HUES6 (cell line): ENCODE measurements around the gene DDX19B.

Experiments
- H3K27ac ChIP-seq: 2 replicates; pipeline ENCODE4 v1.7.0; 2013; ENCODE audit warnings: low read depth, mild to moderate bottlenecking, low read length, inconsistent platforms
- H3K27me3 ChIP-seq: 2 replicates; pipeline ENCODE4 v1.6.1; 2013; ENCODE audit warnings: low read length; ENCODE audit not compliant: control insufficient read depth, insufficient read depth
- H3K36me3 ChIP-seq: 2 replicates; pipeline ENCODE4 v1.6.1; 2013; ENCODE audit warnings: low read length; ENCODE audit not compliant: control insufficient read depth, insufficient read depth
- H3K4me1 ChIP-seq: 2 replicates; pipeline ENCODE4 v1.6.1; 2013; ENCODE audit warnings: low read length; ENCODE audit not compliant: control insufficient read depth, insufficient read depth
- H3K4me3 ChIP-seq: 2 replicates; pipeline ENCODE4 v1.5.1; 2013; ENCODE audit warnings: low read depth, low read length
- H3K9ac ChIP-seq: one replicate; pipeline ENCODE4 v1.6.1; 2013; ENCODE audit warnings: mild to moderate bottlenecking, low read length
- H3K9me3 ChIP-seq: 2 replicates; pipeline ENCODE4 v1.6.1; 2013; ENCODE audit warnings: low read depth, low read length; ENCODE audit not compliant: control insufficient read depth, insufficient read depth

DDX19B gene

DNA sequence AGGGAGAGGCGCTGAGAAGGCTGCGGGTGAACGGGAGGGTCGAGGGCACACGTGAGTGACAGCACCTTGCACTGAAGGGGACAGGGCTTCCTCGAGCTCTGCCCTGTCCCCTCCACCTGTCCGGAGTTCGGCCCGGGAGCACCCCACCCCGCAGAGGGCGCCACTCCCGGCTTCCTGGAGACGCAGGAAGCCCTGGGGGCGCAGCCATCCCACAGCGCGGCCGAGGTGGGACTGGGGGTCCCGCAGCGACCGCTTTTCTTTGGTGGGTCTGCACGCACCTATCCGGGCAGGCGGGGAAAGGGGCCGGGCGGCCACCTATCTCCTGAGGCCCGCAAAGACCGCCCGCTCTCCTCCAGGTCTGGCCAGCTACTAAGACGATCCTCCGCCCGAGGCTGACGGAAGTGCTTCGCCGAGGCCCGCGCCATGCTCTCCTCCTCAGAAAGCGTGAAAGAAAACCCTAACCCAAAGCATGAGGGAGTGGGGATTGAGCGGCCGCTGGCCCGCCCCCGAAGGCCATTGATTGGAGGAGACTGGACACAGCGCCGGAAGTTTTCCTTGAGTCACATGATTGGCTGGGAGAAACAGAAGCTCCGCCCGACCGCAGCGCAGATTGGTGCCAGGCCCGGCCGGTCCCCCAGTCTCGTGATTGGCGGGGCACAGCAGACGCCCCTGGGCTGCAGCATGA, 82.1 kb downstream of the DDX19B start:
- H3K4me3 ChIP-seq: peak overlapping the region; percentile 98
- peak overlapping the region; percentile 97 for H3K27ac ChIP-seq
- H3K9ac ChIP-seq: peak overlapping the region; percentile 98
- H3K36me3 ChIP-seq: peaks cover 34% of the 10 kb centered on the region
- H3K9me3 ChIP-seq: no peaks in the 10 kb centered on the region
- no peaks in the 10 kb centered on the region for H3K27me3 ChIP-seq
- H3K4me1 ChIP-seq: no peaks in the 10 kb centered on the region

DNA sequence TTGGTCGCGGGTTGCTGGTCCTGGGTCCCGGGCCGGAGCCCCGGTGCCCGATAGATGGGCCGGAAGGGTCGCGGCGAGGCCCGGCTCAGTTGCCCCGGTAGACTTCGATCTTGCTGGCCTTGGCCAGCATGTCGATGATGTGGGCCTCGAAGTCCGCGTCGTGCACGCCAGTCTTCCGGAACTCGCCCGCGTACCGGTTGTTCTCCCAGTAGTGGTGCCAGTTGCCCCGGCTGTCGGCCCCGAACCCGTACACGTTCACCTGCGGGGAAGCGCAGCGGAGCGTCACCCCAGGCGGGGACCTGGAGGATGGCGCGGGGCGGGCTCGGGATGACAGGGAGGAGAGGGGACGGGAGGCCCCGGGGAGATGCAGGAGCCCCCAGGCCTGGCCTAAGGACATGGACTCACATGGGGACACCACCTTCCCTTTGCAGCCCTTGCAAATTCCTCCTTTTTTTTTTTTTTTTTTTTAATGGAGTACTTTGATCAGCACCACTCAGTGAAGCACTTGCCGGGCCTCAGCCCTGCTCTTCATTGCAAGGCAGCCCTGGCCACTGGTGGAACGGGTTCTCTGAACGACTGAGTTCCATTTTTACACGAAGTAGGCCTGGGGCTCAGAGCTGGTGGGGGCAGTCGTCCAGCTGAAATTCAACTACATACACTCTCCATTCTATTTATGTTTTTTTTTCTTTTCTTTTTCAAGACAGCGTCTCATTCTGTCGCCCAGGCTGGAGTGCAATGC, 82.8 kb downstream of the DDX19B start:
- Histone ChIP-seq H3K9me3 (no peaks in the 10 kb centered on the region), H3K4me3 (peak overlapping the region; percentile 98), H3K27ac (peak overlapping the region; percentile 44; the same call in 1 of the 2 replicates), H3K9ac (peak overlapping the region; percentile 77), H3K4me1 (no peaks in the 10 kb centered on the region), H3K36me3 (peaks cover 30% of the 10 kb centered on the region), H3K27me3 (no peaks in the 10 kb centered on the region)

DNA sequence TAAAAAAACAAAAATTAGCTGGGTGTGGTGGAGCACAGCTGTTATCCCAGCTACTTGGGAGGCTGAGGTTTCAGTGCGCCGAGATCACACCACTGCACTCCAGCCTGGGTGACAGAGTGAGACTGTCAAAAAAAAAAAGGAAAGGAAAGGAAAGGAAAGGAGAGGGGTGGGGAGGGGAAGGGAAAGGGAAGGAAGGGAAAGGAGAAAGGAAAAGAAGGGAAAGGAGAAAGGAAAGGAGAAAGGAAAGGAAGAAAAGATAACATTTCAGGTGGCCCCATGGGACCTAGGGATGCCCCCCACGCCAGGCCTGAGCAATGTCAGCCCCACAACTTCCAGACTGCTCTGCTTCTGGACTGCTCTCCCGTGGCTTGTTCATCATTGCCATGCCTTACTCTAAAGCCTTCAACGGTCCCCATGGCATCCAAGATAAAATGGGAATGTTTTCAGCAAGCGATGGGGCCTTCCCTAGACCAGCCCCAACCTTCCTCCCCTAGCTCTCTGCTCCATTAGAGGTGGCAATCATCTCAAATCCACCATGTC, 84.5 kb downstream of the DDX19B start:
- H3K4me3 ChIP-seq: no peak overlapping the region
- H3K27ac ChIP-seq: no peak overlapping the region
- no peak overlapping the region for H3K9ac ChIP-seq
- no peaks in the 10 kb centered on the region for H3K4me1 ChIP-seq
- peaks cover 42% of the 10 kb centered on the region for H3K36me3 ChIP-seq
- H3K27me3 ChIP-seq: no peaks in the 10 kb centered on the region
- no peaks in the 10 kb centered on the region for H3K9me3 ChIP-seq
